Fibroblast of lung (primary cell): ENCODE results near the gene NXN. TPM values are rescaled to one million over a fixed set of nuclear protein-coding genes. Genes with fewer than 3 reads are reported as not detected.

ENCODE experiments used
- DNase-seq, 2 donors: peaks; one replicate each; pipeline versions ENCODE4 v3.0.0 to v3.0.0-alpha.2; 2010; ENCODE audit warnings: low read depth in 2 of 2
- H2AFZ ChIP-seq: 2 replicates; pipeline ENCODE4 v1.5.1; 2012; ENCODE audit warnings: low read length, control low read depth, inconsistent platforms
- H3K27ac ChIP-seq: 2 replicates; pipeline ENCODE4 v1.5.1; 2011; ENCODE audit warnings: low read length, control low read depth; ENCODE audit not compliant: insufficient read depth
- H3K27me3 ChIP-seq: 2 replicates; pipeline ENCODE4 v1.5.1; 2011; ENCODE audit warnings: mild to moderate bottlenecking, low read length; ENCODE audit not compliant: control insufficient read depth, insufficient read depth
- H3K36me3 ChIP-seq: 2 replicates; pipeline ENCODE4 v1.5.1; 2011; ENCODE audit warnings: low read length; ENCODE audit not compliant: control insufficient read depth, insufficient read depth
- H3K4me1 ChIP-seq: 2 replicates; pipeline ENCODE4 v1.5.1; 2011; ENCODE audit warnings: low read length; ENCODE audit not compliant: control insufficient read depth, insufficient read depth; ENCODE audit errors: extremely low read depth
- H3K4me2 ChIP-seq: 2 replicates; pipeline ENCODE4 v1.5.1; 2011; ENCODE audit warnings: low read length, control low read depth; ENCODE audit not compliant: insufficient read depth; ENCODE audit errors: extremely low read depth
- H3K4me3 ChIP-seq, 4 experiments: fragments of 200-600 bp in 1 of 4; sonication (generic) in 1 of 4; replicated peaks in 1 of 4; 2 replicates each; pipeline ENCODE4 v1.5.1; 2011 to 2016; ENCODE audit warnings: low read length in 4 of 4, low read depth in 3 of 4, mild to moderate bottlenecking in 3 of 4, control low read depth in 2 of 4, inconsistent platforms in 1 of 4, mixed read lengths in 1 of 4; ENCODE audit not compliant: insufficient read depth in 1 of 4; ENCODE audit errors: control extremely low read depth in 1 of 4
- H3K79me2 ChIP-seq: 2 replicates; pipeline ENCODE4 v1.5.1; 2012; ENCODE audit warnings: mild to moderate bottlenecking, low read length, inconsistent platforms; ENCODE audit not compliant: control insufficient read depth, insufficient read depth
- H3K9ac ChIP-seq: 2 replicates; pipeline ENCODE4 v1.5.1; 2011; ENCODE audit warnings: mild to moderate bottlenecking, low read length, control low read depth; ENCODE audit not compliant: insufficient read depth
- H3K9me3 ChIP-seq: 2 replicates; pipeline ENCODE4 v1.5.1; 2012; ENCODE audit warnings: low read depth, low read length; ENCODE audit not compliant: control insufficient read depth, insufficient read depth
- H4K20me1 ChIP-seq: 2 replicates; pipeline ENCODE4 v1.5.1; 2011; ENCODE audit warnings: low read length; ENCODE audit not compliant: control insufficient read depth, insufficient read depth; ENCODE audit errors: extremely low read depth
- CTCF ChIP-seq, 2 donors: IDR thresholded peaks in 1 of 2; conservative IDR thresholded peaks in 1 of 2; 1 replicate in 1 of 2; 2 replicates in 1 of 2; pipeline ENCODE4 v1.5.1; 2011 to 2012; ENCODE audit warnings: low read length in 2 of 2, control low read depth in 1 of 2, inconsistent platforms in 1 of 2, low read depth in 1 of 2, mild to moderate bottlenecking in 1 of 2
- EZH2 ChIP-seq: IDR thresholded peaks from 2 replicates; pipeline ENCODE4 v1.5.1; 2012; ENCODE audit warnings: low read length, control low read depth, mild to moderate bottlenecking; ENCODE audit errors: missing control alignments
- polyA plus RNA-seq, 2 donors: library from polyadenylated mRNA; depleted of rRNA in 1 of 2; stranded (reverse) in 1 of 2; unstranded in 1 of 2; fragments of >200 nt; gene quantifications; 2 replicates each; pipeline ENCODE4 v1.2.1, GENCODE V29; 2011 to 2012; ENCODE audit warnings: missing spikeins in 1 of 2
- total RNA-seq: library from RNA; depleted of rRNA; stranded (reverse); fragments of >200 nt; gene quantifications from 2 replicates; pipeline ENCODE4 v1.2.1, GENCODE V29; 2014

Gene NXN
- total and polyA plus RNA-seq, 2 donors (not counting 1 experiment from before 2014, with no cell fraction given) = 38.5 to 53.8 TPM

DNA sequence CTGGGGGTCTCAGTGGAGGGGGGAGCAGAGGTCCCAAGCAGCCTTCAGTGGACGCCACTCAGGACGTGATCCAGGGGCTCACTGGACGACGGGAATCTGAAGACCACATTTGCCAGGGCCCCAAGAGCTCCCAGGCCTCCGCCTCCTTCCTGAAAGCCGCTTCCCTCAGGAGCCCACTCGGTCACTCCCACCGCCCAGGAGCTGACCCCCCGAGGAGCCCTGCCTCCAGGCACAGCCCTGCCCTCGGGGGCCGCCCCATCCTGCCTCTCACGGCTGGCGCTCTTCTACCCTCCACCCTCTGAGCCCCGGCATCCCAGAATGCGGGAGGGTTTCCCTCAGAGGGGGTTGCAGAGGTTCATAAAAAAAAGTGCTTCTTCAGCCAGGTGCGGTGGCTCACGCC lies 41.6 kb upstream of the NXN start:
- TF ChIP-seq EZH2 (no peak), CTCF (conservative IDR thresholded peaks at IDR 0.05 in 1 of 2, IDR thresholded peaks at IDR 0.05 in 1 of 2; ENCODE audit: low read depth in 1 of 2, low read length in 2 of 2) (no peak)
- H3K36me3 ChIP-seq = peaks cover 4% of the 10 kb centered on the region
- no peaks in the 10 kb centered on the region for H3K4me1 ChIP-seq
- no peaks in the 10 kb centered on the region for H4K20me1 ChIP-seq
- DNase-seq = no peak
- H3K9ac ChIP-seq = no peak overlapping the region
- H3K27me3 ChIP-seq = no peaks in the 10 kb centered on the region
- H3K4me3 ChIP-seq = no peak overlapping the region
- no peak overlapping the region for H2AFZ ChIP-seq
- H3K9me3 ChIP-seq = no peaks in the 10 kb centered on the region
- H3K4me2 ChIP-seq = no peak overlapping the region
- H3K27ac ChIP-seq = no peak overlapping the region
- no peaks in the 10 kb centered on the region for H3K79me2 ChIP-seq

DNA sequence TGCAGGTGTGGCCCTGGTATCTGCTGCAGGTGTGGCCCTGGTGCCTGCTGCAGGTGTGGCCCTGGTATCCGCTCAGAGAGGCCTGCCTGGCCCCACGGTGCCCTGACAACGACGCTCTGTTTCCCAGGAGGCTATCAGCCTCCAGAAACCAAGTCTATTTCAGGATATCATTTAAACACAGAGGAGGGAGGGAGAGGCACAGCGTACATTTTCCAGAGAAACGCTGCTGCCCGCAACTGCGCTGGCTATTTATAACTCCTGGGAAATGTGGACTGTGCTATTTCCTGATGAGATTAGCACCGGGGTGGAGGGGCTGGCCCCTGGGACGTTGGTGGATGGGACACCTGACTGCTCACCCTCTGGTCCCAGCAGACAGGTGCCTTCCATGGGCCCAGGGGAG lies 39.9 kb upstream of the NXN start:
- no peak for DNase-seq

GRCh38 chr17:1018547-1018946 lies 39.0 kb upstream of the NXN start:
- no peak for DNase-seq
- Histone ChIP-seq H3K4me3 (no peak overlapping the region), H3K9me3 (no peaks in the 10 kb centered on the region), H3K27ac (no peak overlapping the region), H3K27me3 (no peaks in the 10 kb centered on the region), H3K9ac (no peak overlapping the region), H3K36me3 (peaks cover 4% of the 10 kb centered on the region), H4K20me1 (no peaks in the 10 kb centered on the region), H2AFZ (no peak overlapping the region), H3K4me1 (no peaks in the 10 kb centered on the region), H3K4me2 (no peak overlapping the region), H3K79me2 (no peaks in the 10 kb centered on the region)
- TF ChIP-seq CTCF (conservative IDR thresholded peaks at IDR 0.05 in 1 of 2, IDR thresholded peaks at IDR 0.05 in 1 of 2; ENCODE audit: low read depth in 1 of 2, low read length in 2 of 2) = no peak
- TF ChIP-seq EZH2 = no peak

More for the DNA sequence above, 39.9 kb upstream of the NXN start:
- H3K4me1 ChIP-seq = no peaks in the 10 kb centered on the region
- H4K20me1 ChIP-seq = no peaks in the 10 kb centered on the region
- H3K27ac ChIP-seq = no peak overlapping the region
- H2AFZ ChIP-seq = no peak overlapping the region
- H3K36me3 ChIP-seq = peaks cover 4% of the 10 kb centered on the region
- H3K27me3 ChIP-seq = no peaks in the 10 kb centered on the region
- no peak overlapping the region for H3K4me2 ChIP-seq
- no peaks in the 10 kb centered on the region for H3K9me3 ChIP-seq
- H3K4me3 ChIP-seq = no peak overlapping the region
- H3K79me2 ChIP-seq = no peaks in the 10 kb centered on the region
- H3K9ac ChIP-seq = no peak overlapping the region
- TF ChIP-seq CTCF (conservative IDR thresholded peaks at IDR 0.05 in 1 of 2, IDR thresholded peaks at IDR 0.05 in 1 of 2; ENCODE audit: low read depth in 1 of 2, low read length in 2 of 2) (no peak), EZH2 (no peak)
